ENCODE data around the gene RNF38.

The RNF38 gene

DNA sequence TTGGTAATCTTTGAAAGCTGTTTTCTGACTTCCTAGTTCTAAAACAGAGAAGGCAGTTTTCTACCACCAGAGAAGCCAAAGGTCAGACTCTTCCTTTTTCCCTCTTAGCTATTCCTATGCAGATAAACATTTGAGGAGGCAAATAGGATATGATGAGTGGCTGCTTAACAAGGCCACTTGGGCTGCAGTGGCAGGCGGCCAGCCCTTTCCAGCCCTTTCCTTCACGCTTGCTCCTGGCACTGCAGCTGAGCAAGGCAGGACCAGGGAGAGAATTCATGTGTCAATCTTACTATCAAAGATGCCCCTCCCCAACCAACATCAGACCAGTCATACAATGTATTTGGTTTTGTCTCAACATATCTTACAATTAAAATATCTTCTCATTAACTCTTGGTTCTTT lies 36.8 kb upstream of the RNF38 start:
- no peak for ATAC-seq
- TF ChIP-seq, protein P1, sequence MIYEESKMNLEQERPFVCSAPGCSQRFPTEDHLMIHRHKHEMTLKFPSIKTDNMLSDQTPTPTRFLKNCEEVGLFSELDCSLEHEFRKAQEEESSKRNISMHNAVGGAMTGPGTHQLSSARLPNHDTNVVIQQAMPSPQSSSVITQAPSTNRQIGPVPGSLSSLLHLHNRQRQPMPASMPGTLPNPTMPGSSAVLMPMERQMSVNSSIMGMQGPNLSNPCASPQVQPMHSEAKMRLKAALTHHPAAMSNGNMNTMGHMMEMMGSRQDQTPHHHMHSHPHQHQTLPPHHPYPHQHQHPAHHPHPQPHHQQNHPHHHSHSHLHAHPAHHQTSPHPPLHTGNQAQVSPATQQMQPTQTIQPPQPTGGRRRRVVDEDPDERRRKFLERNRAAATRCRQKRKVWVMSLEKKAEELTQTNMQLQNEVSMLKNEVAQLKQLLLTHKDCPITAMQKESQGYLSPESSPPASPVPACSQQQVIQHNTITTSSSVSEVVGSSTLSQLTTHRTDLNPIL (CRISPR knock-in tag; IDR thresholded peaks at IDR 0.05; ENCODE audit: low read depth): no peak
- TF ChIP-seq ISL1 (CRISPR knock-in tag; IDR thresholded peaks at IDR 0.05) (no peak), ZNF8 (CRISPR knock-in tag; IDR thresholded peaks at IDR 0.05) (no peak), BACH2 (CRISPR knock-in tag; IDR thresholded peaks at IDR 0.05; ENCODE audit: borderline replicate concordance) (no peak), ARNTL (CRISPR knock-in tag; IDR thresholded peaks at IDR 0.05; ENCODE audit: borderline replicate concordance, low read depth) (no peak), GLIS3 (CRISPR knock-in tag; IDR thresholded peaks at IDR 0.05) (no peak), ESRRG (CRISPR knock-in tag; IDR thresholded peaks at IDR 0.05) (no peak), OSR1 (CRISPR knock-in tag; IDR thresholded peaks at IDR 0.05) (no peak), PPARA (CRISPR knock-in tag; IDR thresholded peaks at IDR 0.05; ENCODE audit: borderline replicate concordance) (no peak)
- TF ChIP-seq, protein P2, sequence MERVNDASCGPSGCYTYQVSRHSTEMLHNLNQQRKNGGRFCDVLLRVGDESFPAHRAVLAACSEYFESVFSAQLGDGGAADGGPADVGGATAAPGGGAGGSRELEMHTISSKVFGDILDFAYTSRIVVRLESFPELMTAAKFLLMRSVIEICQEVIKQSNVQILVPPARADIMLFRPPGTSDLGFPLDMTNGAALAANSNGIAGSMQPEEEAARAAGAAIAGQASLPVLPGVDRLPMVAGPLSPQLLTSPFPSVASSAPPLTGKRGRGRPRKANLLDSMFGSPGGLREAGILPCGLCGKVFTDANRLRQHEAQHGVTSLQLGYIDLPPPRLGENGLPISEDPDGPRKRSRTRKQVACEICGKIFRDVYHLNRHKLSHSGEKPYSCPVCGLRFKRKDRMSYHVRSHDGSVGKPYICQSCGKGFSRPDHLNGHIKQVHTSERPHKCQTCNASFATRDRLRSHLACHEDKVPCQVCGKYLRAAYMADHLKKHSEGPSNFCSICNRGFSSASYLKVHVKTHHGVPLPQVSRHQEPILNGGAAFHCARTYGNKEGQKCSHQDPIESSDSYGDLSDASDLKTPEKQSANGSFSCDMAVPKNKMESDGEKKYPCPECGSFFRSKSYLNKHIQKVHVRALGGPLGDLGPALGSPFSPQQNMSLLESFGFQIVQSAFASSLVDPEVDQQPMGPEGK (CRISPR knock-in tag; IDR thresholded peaks at IDR 0.05; ENCODE audit: borderline replicate concordance): no peak

DNA sequence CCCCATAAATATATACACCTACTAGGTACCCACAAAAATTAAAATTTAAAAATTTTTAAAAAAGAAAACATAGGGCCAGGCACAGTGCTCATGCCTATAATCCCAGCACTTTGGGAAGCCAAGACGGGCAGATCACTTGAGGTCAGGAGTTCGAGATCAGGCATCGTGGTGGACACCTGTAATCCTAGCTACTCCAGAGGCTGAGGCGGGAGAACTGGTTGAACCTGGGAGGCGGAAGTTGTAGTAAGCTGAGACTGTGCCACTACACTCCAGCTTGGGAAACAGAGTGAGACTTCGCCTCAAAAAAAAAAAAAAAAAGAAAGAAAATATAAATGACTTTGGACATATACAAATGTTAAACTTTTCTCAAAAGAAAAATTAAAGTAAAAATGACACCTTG lies 33.3 kb upstream of the RNF38 start:
- no peak for ATAC-seq
- TF ChIP-seq BACH2 (CRISPR knock-in tag; IDR thresholded peaks at IDR 0.05; ENCODE audit: borderline replicate concordance): no peak

DNA sequence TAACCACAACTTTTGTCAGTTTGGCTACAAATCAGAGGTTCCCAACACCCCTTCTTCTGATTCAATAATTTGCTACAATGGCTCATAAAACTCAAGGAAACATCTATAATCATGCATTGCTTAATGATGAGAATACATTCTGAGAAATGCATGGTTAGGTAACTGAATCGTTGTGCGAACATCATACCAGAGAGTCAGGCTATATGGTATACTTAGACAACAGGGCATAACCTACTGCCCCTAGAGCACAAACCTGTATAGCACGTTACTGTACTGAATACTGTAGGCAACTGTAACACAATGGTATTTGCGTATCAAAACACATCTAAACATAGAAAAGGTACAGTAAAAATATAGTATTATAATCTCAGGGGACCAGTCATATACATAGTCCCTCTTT lies 31.0 kb upstream of the RNF38 start:
- TF ChIP-seq ARNTL (CRISPR knock-in tag; IDR thresholded peaks at IDR 0.05; ENCODE audit: borderline replicate concordance, low read depth) (no peak), TCF4 (CRISPR knock-in tag; IDR thresholded peaks at IDR 0.05; ENCODE audit: borderline replicate concordance) (no peak), OSR1 (CRISPR knock-in tag; IDR thresholded peaks at IDR 0.05) (no peak), ZNF70 (CRISPR knock-in tag; IDR thresholded peaks at IDR 0.05) (no peak), ZFP30 (CRISPR knock-in tag; IDR thresholded peaks at IDR 0.05) (no peak), ZNF8 (CRISPR knock-in tag; IDR thresholded peaks at IDR 0.05) (no peak), TOX (CRISPR knock-in tag; IDR thresholded peaks at IDR 0.05; ENCODE audit: borderline replicate concordance) (no peak), ZFP3 (CRISPR knock-in tag; IDR thresholded peaks at IDR 0.05) (no peak), BACH2 (CRISPR knock-in tag; IDR thresholded peaks at IDR 0.05; ENCODE audit: borderline replicate concordance) (no peak), PPARA (CRISPR knock-in tag; IDR thresholded peaks at IDR 0.05; ENCODE audit: borderline replicate concordance) (no peak), ZNF565 (CRISPR knock-in tag; conservative IDR thresholded peaks at IDR 0.05; ENCODE audit: low read depth) (no peak), RARB (CRISPR knock-in tag; IDR thresholded peaks at IDR 0.05) (no peak), CSDC2 (CRISPR knock-in tag; IDR thresholded peaks at IDR 0.05) (no peak), ZC3H10 (CRISPR knock-in tag; IDR thresholded peaks at IDR 0.05) (no peak)
- TF ChIP-seq, protein P3, sequence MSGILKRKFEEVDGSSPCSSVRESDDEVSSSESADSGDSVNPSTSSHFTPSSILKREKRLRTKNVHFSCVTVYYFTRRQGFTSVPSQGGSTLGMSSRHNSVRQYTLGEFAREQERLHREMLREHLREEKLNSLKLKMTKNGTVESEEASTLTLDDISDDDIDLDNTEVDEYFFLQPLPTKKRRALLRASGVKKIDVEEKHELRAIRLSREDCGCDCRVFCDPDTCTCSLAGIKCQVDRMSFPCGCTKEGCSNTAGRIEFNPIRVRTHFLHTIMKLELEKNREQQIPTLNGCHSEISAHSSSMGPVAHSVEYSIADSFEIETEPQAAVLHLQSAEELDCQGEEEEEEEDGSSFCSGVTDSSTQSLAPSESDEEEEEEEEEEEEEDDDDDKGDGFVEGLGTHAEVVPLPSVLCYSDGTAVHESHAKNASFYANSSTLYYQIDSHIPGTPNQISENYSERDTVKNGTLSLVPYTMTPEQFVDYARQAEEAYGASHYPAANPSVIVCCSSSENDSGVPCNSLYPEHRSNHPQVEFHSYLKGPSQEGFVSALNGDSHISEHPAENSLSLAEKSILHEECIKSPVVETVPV (CRISPR knock-in tag; IDR thresholded peaks at IDR 0.05): no peak
- TF ChIP-seq, protein P2 (CRISPR knock-in tag; IDR thresholded peaks at IDR 0.05; ENCODE audit: borderline replicate concordance): no peak
- TF ChIP-seq, protein P4, sequence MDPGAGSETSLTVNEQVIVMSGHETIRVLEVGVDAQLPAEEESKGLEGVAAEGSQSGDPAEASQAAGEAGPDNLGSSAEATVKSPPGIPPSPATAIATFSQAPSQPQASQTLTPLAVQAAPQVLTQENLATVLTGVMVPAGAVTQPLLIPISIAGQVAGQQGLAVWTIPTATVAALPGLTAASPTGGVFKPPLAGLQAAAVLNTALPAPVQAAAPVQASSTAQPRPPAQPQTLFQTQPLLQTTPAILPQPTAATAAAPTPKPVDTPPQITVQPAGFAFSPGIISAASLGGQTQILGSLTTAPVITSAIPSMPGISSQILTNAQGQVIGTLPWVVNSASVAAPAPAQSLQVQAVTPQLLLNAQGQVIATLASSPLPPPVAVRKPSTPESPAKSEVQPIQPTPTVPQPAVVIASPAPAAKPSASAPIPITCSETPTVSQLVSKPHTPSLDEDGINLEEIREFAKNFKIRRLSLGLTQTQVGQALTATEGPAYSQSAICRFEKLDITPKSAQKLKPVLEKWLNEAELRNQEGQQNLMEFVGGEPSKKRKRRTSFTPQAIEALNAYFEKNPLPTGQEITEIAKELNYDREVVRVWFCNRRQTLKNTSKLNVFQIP (CRISPR knock-in tag; IDR thresholded peaks at IDR 0.05; ENCODE audit: borderline replicate concordance, low read depth): no peak
- TF ChIP-seq, protein P5, sequence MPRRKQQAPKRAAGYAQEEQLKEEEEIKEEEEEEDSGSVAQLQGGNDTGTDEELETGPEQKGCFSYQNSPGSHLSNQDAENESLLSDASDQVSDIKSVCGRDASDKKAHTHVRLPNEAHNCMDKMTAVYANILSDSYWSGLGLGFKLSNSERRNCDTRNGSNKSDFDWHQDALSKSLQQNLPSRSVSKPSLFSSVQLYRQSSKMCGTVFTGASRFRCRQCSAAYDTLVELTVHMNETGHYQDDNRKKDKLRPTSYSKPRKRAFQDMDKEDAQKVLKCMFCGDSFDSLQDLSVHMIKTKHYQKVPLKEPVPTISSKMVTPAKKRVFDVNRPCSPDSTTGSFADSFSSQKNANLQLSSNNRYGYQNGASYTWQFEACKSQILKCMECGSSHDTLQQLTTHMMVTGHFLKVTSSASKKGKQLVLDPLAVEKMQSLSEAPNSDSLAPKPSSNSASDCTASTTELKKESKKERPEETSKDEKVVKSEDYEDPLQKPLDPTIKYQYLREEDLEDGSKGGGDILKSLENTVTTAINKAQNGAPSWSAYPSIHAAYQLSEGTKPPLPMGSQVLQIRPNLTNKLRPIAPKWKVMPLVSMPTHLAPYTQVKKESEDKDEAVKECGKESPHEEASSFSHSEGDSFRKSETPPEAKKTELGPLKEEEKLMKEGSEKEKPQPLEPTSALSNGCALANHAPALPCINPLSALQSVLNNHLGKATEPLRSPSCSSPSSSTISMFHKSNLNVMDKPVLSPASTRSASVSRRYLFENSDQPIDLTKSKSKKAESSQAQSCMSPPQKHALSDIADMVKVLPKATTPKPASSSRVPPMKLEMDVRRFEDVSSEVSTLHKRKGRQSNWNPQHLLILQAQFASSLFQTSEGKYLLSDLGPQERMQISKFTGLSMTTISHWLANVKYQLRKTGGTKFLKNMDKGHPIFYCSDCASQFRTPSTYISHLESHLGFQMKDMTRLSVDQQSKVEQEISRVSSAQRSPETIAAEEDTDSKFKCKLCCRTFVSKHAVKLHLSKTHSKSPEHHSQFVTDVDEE (CRISPR knock-in tag; IDR thresholded peaks at IDR 0.05): no peak
- TF ChIP-seq, protein P1 (CRISPR knock-in tag; IDR thresholded peaks at IDR 0.05; ENCODE audit: low read depth): no peak
- ATAC-seq: no peak

Data from SK-N-SH treated with all-trans-retinoic acid at 6 μM for 48 hours (cell line).